ENCODE results near the gene POLG2.
A peak's percentile ranks its signal among the peaks of the same experiment; 100 is the strongest.

POLG2 gene

GRCh38 chr17:64496786-64497564, at the start of gene POLG2:
Gene POLG2, minus strand, starts transcription at chr17:64497054. Its CDS starts 86 bp downstream, at chr17:64496968.
- peak within 1 kb of the TSS; percentile 66 for H3K4me3 ChIP-seq (ENCODE audit: low read depth, low read length)

DNA sequence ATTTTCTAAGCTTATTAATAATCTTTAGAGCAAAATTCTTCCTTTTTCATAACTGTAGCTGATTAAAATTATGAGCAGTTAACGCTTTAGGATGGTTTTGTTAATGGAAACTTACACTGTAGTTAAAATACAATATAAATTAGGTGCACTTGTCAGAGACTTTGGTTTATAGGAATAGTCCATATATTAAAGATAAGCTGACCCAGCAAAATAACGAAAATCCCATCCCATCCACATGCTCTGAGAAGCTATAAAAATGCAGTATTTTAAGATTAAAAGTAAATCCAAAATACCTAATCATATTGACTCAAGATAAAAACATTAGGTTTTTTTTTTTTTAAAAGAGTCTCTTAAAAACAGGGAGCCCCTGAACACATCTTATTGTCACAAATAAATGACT, 47.9 kb upstream of the POLG2 start:
- H3K4me3 ChIP-seq (ENCODE audit: low read depth, low read length): no peak overlapping the region

- H3K4me3 ChIP-seq (ENCODE audit: low read depth, low read length): no peak overlapping the region
Measured at GRCh38 chr17:64540118-64540776, 43.4 kb upstream of the POLG2 start.

- H3K4me3 ChIP-seq (ENCODE audit: low read depth, low read length): no peak overlapping the region
Measured at GRCh38 chr17:64538508-64539130, 41.8 kb upstream of the POLG2 start.

GRCh38 chr17:64537488-64537887, 40.6 kb upstream of the POLG2 start:
- no peak overlapping the region for H3K4me3 ChIP-seq (ENCODE audit: low read depth, low read length)

GRCh38 chr17:64536913-64537312, 40.1 kb upstream of the POLG2 start:
- H3K4me3 ChIP-seq (ENCODE audit: low read depth, low read length): no peak overlapping the region

DNA sequence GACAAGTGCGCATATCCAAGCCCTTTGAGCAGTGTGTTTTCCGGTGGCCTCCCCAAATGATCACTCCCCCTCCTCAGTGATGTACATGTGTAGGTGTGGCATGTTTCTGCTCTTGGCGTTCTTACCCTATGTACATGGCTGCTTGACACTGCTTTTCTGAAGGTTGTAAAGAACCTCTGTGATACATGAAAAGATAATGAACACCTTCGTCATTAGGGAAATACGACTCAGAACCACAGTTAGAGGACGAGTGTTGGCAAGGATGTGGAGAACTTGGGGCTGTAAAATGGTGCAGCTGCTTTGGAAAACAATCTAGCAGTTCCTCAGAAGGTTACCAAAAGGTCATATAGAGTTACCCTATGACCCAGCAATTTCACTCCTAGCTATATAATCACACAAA, 38.5 kb upstream of the POLG2 start:
- no peak overlapping the region for H3K4me3 ChIP-seq (ENCODE audit: low read depth, low read length)

GRCh38 chr17:64534187-64534586, 37.3 kb upstream of the POLG2 start:
- no peak overlapping the region for H3K4me3 ChIP-seq (ENCODE audit: low read depth, low read length)

DNA sequence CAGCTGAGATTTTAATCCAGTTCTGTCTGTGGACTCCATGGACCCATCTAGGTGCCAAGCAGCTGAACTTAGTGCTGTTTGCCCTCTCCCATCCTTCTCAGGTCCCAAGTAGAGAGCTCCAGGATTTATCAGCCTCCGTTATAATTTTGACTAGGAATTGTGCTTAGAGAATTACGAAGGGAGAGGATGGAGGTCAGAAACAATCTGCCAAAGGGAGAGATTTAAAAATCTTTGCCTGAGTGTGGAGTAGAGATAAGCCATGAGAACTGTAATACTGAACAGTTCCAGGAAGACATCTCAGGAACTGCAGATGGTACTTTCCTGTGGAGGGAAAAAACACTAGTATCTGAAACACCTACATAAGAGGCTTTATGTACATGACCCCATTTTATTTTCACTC, 36.9 kb upstream of the POLG2 start:
- H3K4me3 ChIP-seq (ENCODE audit: low read depth, low read length): no peak overlapping the region

DNA sequence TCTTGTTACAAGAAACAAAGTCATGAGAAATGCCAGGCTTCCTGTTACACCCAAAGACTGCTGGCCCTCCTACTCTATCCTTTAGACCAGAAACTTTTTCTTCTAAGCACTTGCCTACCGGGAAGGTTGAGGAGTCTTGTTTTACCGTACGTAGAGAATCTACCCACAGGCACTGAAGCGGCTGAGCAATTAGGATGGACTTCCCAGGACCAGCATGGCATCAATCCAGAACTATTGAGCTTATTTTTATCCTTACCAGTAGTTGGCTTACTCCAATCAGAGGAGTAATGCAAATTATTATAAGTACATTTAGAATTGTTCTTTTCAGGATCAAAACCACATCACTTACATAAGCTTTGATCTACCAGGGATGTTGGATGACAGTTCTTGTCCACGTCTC, 35.6 kb upstream of the POLG2 start:
- no peak overlapping the region for H3K4me3 ChIP-seq (ENCODE audit: low read depth, low read length)

DNA sequence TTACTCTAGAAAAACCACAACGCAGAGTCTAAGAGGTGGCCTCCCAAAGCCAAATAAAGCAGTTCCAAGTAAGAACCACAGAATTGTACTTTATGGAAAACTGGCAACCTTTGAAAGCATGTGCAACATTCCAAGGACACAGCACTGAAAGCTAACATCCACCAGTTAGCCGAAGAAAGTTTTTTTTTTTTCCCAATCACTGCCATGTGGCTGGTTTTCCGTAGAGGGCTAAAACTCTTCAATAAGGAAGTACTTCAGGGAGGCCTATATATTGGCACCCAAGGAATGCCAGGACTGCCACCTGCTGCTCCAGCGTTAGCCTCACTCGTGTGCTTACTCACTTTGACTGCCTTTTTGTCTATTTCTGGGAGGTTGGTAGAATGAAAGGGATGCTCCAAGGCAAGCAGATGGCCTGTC, 35.1 kb upstream of the POLG2 start:
- no peak overlapping the region for H3K4me3 ChIP-seq (ENCODE audit: low read depth, low read length)

GRCh38 chr17:64529221-64529620, 32.4 kb upstream of the POLG2 start:
- H3K4me3 ChIP-seq (ENCODE audit: low read depth, low read length): no peak overlapping the region

DNA sequence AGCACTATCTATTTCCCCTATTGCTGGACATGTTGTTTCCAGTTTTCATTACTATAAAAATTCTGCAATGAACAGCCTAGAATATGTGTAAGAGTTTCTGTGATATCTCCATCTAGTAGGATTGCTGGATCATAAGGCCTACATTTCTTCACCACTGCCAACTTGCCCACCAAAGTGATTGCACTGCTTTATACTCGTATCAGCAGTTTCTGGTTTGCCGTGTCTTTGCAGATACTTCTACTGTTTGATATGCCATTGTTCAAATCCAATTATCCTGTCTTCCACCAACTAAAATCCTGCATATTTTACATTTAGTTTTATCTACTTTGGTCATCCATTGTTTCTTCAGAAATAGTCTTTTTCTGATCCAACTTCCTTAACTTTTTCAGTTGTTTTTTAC, 31.1 kb upstream of the POLG2 start:
- H3K4me3 ChIP-seq (ENCODE audit: low read depth, low read length): no peak overlapping the region

DNA sequence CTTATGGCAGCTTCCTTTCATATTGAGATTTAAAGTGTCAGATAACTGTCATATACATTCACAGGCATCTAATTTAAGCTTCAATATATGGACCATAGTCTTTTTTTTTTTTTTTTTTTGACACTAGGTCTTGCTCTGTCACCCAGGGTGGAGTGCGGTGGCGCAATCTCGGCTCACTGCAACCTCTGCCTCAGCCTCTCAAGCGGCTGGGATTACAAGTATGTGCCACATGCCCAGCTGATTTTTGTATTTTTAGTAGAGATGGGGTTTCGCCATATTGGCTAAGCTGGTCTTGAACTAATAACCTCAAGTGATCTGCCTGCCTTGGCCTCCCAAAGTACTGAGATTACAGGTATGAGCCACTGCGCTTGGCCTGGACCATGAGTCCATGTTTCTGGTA, 23.5 kb upstream of the POLG2 start:
- H3K4me3 ChIP-seq (ENCODE audit: low read depth, low read length): no peak overlapping the region

DNA sequence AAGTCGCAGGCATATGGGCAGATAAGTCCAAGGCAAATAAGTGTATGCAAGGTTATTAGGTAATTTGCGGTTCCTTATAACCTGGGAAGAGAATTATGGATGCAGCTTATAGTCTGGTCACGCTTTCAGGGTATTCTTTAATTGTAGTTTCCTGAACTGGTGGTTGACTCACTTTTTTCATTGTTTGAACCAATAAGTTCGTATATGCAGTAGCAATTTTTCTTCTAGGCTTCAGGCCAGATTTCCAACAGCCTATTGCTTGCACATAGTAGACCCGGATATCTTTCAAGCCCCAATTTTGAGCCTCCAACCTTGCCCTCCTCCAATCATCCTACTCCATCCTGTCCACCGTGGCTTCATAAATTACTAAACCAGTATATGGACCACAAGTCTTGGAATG, 22.7 kb upstream of the POLG2 start:
- H3K4me3 ChIP-seq (ENCODE audit: low read depth, low read length): no peak overlapping the region

- no peak overlapping the region for H3K4me3 ChIP-seq (ENCODE audit: low read depth, low read length)
Measured at GRCh38 chr17:64515829-64516228, 19.0 kb upstream of the POLG2 start.

GRCh38 chr17:64515419-64515818, 18.6 kb upstream of the POLG2 start:
- no peak overlapping the region for H3K4me3 ChIP-seq (ENCODE audit: low read depth, low read length)

- no peak overlapping the region for H3K4me3 ChIP-seq (ENCODE audit: low read depth, low read length)
Measured at GRCh38 chr17:64509179-64509578, 12.3 kb upstream of the POLG2 start.

- H3K4me3 ChIP-seq (ENCODE audit: low read depth, low read length): no peak overlapping the region
Measured at GRCh38 chr17:64508683-64509082, 11.8 kb upstream of the POLG2 start.

DNA sequence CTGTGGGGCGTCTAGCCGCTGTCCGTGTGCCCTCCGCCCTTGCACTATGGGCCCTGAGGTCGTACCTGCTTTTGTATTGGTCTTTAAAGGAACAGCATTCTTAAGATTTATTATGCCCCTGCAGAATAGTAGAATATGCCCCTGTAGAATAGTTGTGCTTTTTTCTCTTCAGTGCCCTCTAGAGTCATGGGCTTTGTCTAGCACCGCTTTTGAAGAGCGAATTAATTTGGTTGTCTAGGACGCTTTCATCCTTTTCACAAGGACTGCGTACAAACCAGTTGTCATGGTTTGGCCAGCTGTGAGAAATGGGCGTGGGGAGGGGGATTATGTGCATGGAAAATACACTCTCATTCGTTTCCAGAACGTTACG, 10.5 kb upstream of the POLG2 start:
- peak overlapping the region; percentile 100 for H3K4me3 ChIP-seq (ENCODE audit: low read depth, low read length)

GRCh38 chr17:64506576-64507412, 9.9 kb upstream of the POLG2 start, which contains the start of gene CEP95:
Gene CEP95, plus strand, starts transcription at chr17:64506977. Its CDS starts 121 bp downstream, at chr17:64507098.
- peak within 1 kb of the TSS; percentile 100 for H3K4me3 ChIP-seq (ENCODE audit: low read depth, low read length)
